SK-N-SH (cell line): ENCODE data around the gene CELF4.

ENCODE experiments used
- CTCF ChIP-seq: fragments of 200-600 bp; sonication (generic); IDR thresholded peaks from 2 replicates; pipeline ENCODE4 v1.6.1; 2017; ENCODE audit warnings: antibody characterized with exemption, mild to moderate bottlenecking, moderate library complexity
- ELF1 ChIP-seq: IDR thresholded peaks from 2 replicates; pipeline ENCODE4 v1.4.0; 2012
- FOXJ3 ChIP-seq: sonication (generic); formaldehyde crosslinking; IDR thresholded peaks from 2 replicates; pipeline ENCODE4 v1.5.1; 2020; ENCODE audit warnings: mild to moderate bottlenecking, missing genetic modification reagents
- GABPA ChIP-seq: IDR thresholded peaks from 2 replicates; pipeline ENCODE4 v1.4.0; 2012; ENCODE audit warnings: low read depth, mild to moderate bottlenecking
- JUND ChIP-seq: IDR thresholded peaks from 2 replicates; pipeline ENCODE4 v1.4.0; 2012
- MAX ChIP-seq: IDR thresholded peaks from 2 replicates; pipeline ENCODE4 v1.4.0; 2012; ENCODE audit warnings: low read depth
- POLR2AphosphoS5 ChIP-seq: IDR thresholded peaks from 2 replicates; pipeline ENCODE4 v1.6.1; 2012; ENCODE audit warnings: low read depth, low read length
- REST ChIP-seq: IDR thresholded peaks from 2 replicates; pipeline ENCODE4 v1.6.1; 2012; ENCODE audit warnings: mild to moderate bottlenecking, low read depth, low read length, moderate library complexity
- RFX5 ChIP-seq: IDR thresholded peaks from 2 replicates; pipeline ENCODE4 v1.6.1; 2012; ENCODE audit warnings: mild to moderate bottlenecking, improper control_type of control experiment, low read length
- TAF1 ChIP-seq: IDR thresholded peaks from 2 replicates; pipeline ENCODE4 v1.6.1; 2012; ENCODE audit warnings: low read depth, mild to moderate bottlenecking, low read length, moderate library complexity, borderline replicate concordance
- TCF12 ChIP-seq: IDR thresholded peaks from 2 replicates; pipeline ENCODE4 v1.4.0; 2012
- TF ChIP-seq, protein P1 (sequence below): fragments of 150-350 bp; IDR thresholded peaks from 2 replicates; pipeline ENCODE4 v1.6.1; 2017; ENCODE audit warnings: antibody characterized with exemption, low read length, low read depth, borderline replicate concordance
- TF ChIP-seq, protein P2 (sequence below): IDR thresholded peaks from 2 replicates; pipeline ENCODE4; 2012

DNA sequence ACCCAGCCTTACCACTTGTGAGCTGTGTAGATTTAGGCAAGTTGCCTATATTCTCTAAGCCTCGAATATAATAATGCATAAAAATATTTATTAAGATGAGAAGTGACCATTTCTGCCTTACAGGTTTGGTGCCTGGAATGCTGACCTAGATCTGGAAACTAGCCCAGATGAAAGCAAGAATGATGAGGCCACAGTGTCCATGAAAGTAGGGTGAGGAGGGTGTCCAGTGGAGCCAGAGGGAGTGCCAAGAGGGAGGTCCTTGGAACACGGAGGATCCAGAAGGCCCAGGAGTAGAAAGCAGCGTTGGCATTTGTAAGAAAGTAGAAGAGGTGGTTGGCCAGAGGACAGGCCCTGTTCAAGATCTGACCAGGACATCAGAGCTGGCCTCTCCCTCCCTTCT is 334.3 kb downstream of the CELF4 start:
- TF ChIP-seq ELF1 (no peak), CTCF (no peak), JUND (no peak), FOXJ3 (no peak), GABPA (no peak), REST (no peak), POLR2AphosphoS5 (no peak), TCF12 (no peak), TAF1 (no peak), RFX5 (no peak), MAX (no peak)
- TF ChIP-seq, protein P1, sequence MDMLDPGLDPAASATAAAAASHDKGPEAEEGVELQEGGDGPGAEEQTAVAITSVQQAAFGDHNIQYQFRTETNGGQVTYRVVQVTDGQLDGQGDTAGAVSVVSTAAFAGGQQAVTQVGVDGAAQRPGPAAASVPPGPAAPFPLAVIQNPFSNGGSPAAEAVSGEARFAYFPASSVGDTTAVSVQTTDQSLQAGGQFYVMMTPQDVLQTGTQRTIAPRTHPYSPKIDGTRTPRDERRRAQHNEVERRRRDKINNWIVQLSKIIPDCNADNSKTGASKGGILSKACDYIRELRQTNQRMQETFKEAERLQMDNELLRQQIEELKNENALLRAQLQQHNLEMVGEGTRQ: no peak
- TF ChIP-seq, protein P2, sequence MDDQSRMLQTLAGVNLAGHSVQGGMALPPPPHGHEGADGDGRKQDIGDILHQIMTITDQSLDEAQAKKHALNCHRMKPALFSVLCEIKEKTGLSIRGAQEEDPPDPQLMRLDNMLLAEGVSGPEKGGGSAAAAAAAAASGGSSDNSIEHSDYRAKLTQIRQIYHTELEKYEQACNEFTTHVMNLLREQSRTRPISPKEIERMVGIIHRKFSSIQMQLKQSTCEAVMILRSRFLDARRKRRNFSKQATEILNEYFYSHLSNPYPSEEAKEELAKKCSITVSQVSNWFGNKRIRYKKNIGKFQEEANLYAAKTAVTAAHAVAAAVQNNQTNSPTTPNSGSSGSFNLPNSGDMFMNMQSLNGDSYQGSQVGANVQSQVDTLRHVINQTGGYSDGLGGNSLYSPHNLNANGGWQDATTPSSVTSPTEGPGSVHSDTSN: no peak
